ENCODE results near the gene RNF113B. TPM values are rescaled to one million over a fixed set of nuclear protein-coding genes. Genes with fewer than 3 reads are reported as not detected.

The RNF113B gene
- total and polyA plus RNA-seq, 4 donors, result 0.20 TPM; not detected in 3

DNA sequence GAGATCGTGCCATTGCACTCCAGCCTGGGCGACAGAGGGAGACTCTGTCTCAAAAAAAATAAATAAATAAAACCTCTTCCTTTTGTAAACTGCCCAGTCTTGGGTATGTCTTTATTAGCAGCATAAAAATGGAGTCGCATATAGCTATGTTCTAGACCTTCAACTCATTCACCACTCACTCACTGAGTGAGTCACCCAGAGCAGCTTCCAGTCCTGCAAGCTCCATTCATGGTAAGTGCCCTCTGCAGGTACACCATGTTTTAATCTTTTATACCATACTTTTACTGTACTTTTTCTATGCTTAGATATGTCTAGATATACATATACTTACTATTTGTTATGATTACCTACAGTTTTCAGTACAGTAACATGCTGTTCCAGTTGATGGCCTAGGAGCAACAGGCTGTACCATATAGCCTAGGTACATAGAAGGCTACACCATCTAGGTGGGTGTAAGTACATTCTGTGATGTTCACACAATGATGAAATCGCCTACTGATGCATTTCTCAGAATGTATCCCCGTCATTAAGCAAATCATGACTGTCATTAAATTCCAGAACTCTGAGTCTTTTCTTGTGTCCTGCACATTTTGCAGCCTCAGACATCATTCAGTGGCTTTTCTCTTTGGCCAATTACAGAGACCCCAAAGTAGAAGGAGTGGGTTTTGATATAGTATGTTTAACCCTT is 47.9 kb downstream of the RNF113B start:
- H3K9me3 ChIP-seq (ENCODE audit: control insufficient read depth, insufficient read depth, low read length), result no peaks in the 10 kb centered on the region
- 100% methylated on average over 1 of the region's 5 CpGs for WGBS (ENCODE audit: insufficient coverage)
- H3K4me1 ChIP-seq (ENCODE audit: control insufficient read depth, insufficient read depth, low read length), result no peaks in the 10 kb centered on the region
- H3K36me3 ChIP-seq (ENCODE audit: control insufficient read depth, insufficient read depth, low read length), result no peaks in the 10 kb centered on the region
- DNase-seq (ENCODE audit: low read depth in 4 of 6, low spot score in 6 of 6), result no peak
- H3K27ac ChIP-seq (ENCODE audit: low read depth, low read length), result no peak overlapping the region
- no peaks in the 10 kb centered on the region for H3K27me3 ChIP-seq (ENCODE audit: control insufficient read depth, insufficient read depth, low read length)
- H3K4me3 ChIP-seq (ENCODE audit: low read depth, low read length), result no peak overlapping the region

Small RNAs within 50 kb of the gene (small RNA-seq; reads per million reads assigned to genes)
- not detected for gene MIR3170 (ENCODE audit: low replicate concordance)

Other genes with a start within 250 kb of the RNF113B start
- gene IPO5, start 223.6 kb downstream of the RNF113B start, total RNA-seq, result 100 to 1,000 TPM in 1 of 2 donors, 10 to 100 TPM in 1; 92.0 to 158 TPM
- gene IPO5, start 223.6 kb downstream of the RNF113B start, polyA plus RNA-seq (ENCODE audit: insufficient read length in 2 of 2), result 100 to 1,000 TPM in 1 of 2 donors, 10 to 100 TPM in 1; 97.9 to 111 TPM
- gene FARP1, start 34.2 kb downstream of the RNF113B start, total RNA-seq, result 10 to 100 TPM; 44.0 to 60.0 TPM
- 100 to 1,000 TPM; 121 to 134 TPM for gene FARP1, start 34.2 kb downstream of the RNF113B start, polyA plus RNA-seq (ENCODE audit: insufficient read length in 2 of 2)